ENCODE results near the gene NMNAT3.
"Not testable (repeated sequence)": the region's sequence is repeated elsewhere in the genome, so short reads cannot be mapped to it uniquely, and the experiment has no call there.

The NMNAT3 gene

DNA sequence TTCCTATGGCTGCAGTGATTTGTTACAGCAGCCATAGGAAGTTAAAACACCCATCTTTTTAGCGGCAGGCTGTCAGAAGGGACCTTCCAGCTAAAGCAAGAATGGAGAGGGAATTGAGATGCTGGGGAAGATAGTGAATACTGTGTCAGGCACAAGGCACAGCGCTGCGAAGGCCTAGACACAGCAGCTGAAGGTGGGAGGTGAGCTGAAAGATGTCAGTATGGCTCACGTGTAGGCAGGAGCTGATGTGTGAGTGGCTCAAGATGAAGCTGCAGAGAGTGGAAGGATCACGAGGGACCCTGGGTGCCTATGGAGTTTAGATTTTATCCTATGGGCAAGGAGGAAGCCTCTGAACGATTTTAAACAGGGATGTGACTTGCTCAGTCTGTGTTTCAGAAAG is 44.3 kb downstream of the NMNAT3 start:
- no peak for DNase-seq

DNA sequence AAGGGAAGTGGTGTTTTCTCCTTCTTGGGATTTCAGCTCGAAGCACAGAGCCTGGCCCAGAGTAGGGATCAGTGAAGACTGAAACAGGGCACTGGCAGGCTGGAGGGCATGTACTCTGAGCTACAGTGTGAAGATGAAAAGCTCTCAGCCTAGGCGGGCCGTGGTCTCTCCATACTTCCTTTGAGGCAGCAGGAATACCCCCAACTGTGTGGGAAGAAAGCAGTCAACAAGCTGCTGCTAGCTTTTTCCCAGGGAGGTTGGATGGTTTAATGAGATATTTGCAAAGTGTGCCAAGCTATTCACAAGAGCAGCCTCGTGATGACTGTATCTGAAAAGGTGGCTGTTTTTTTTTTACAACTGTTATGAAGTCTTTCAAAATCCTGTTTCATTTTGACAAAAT is 47.2 kb downstream of the NMNAT3 start:
- no peak for DNase-seq

DNA sequence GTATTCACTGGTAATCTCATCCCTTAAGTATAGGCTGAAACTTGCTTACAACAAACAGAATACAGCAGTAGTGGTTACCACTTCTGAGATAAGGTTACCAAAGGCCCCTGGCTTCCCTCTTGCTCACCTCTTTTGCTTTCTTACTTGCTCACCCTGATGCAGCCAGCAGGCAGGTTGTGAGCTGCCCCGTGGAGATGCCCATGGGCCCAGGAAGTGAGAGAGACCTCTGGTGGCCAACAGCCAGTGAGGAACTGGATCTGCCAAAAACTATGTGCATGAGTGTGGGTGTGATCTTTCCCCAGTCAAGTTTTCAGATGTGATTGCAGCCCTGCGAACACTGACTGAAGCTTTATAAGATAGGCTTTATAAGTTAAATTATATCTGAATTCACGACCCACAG is 48.7 kb downstream of the NMNAT3 start:
- DNase-seq: no peak

DNA sequence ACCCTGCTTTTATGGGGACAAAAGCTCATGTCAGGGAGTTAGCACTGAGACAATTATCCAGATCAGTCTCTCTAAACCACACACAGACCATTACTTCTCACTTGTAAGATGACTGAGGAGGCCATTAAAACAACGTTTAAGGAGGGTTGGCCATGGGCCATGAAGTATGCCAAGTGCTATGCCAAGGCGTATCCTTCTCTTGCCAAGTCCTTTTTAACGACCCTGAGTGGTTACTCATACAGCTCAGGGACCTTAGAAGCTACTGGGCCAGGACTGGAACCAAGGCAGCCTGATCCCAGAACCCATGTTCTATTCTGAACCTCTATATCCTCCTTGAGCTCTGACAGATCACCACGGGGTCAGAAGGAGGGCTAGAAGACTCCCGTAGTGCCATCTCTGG is 50.0 kb downstream of the NMNAT3 start:
- no peak for DNase-seq

DNA sequence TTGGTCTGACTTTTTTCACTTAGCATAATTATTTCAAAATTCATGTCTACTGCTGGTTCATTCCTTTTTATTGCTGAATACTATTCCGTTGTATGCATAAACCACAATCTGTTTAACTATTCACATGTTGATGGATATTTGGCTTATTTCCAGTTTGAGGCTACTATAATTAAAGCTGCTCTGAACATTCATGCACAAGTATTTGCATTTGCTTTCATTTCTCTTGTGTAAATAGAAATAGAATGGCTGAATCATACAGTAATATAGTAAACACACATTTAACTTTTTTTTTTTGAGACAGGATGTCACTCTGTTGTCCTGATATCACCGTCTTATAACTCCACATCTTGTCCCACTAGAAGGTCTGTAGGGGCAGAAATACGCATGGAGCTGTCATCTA is 57.3 kb downstream of the NMNAT3 start:
- no peak for DNase-seq

DNA sequence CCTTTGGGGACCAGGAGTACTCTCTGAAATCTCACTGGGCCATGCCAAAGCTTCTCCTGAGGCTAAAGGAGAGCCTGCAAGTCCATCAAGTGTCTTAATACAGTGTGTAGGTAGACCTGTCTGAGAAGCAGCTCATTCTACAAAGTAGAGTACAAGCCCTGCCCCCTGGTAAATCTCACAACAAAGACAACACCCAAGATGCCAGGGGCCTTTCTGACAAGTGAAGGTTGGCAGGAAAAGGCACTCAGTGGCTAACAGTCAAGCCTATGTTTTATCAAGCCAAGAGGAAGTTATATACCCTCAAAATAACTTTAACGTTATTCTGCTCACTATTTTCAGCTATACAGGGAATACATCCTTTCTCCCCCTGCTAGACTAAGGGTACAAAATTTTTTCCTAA is 58.3 kb downstream of the NMNAT3 start:
- DNase-seq: peak; percentile 51

DNA sequence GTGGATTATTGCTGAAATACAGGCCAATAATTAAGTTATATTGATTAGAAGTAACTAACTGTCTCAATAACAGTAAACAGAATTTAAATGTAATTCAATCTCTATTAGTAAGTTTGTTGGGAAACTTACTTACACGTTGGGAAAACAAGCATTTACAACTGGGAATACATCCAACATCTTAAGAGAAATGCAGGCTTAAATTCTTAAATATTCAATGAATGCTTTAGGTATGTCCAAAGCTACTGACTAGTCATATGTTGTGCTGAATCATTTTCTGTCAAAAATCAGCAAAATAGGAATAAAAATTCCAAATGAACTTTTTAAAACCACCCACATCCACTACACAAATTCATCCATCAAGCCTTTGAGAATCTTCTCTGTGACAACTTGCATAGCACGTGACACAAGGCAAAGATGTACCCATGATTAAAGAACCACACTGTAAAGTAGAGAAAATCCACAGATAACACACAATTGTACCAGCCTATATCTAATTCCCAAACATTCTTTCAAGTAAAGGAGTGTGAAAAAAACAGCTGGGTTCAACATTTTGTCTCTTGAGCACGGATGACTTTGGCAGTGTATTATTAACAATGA is 60.0 kb downstream of the NMNAT3 start:
- DNase-seq: no peak

DNA sequence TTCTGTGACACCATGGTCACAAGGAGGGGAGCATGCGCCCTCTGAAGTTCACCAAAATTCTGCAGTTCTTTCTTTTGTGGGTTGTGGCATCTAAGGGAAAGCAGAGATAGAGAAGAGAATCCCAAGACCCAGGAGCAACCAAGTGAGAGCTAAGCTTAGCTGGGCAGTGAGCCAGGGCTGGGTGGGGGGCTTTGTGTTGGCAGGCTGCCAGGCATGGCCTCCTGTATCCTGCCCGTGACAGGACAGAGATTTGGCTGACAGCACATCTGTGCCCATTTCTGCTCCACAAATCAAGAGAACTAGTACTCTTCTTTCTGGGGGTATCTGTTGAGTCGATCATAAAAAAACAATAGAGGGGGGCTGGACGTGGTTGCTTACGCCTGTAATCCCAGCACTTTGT is 66.2 kb downstream of the NMNAT3 start:
- DNase-seq: no peak

DNA sequence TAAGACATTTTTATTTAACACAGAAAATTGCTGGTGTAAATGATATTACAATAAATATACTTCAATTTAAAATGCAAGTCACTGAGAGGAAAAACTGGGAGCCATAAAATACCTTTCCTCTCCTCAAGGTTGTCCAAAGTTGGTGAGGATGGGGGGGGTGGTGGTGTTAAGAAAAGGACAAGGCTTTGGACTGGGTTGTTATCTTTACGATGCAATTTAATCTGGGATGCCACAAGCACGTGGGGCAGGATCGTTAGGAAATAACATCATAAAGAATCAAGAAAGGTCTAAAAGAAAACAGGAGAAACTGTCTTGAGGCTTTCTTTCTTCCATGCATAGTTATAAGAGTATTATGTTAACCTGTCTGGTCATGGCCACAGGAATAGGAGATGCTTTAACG is 66.9 kb downstream of the NMNAT3 start:
- no peak for DNase-seq

DNA sequence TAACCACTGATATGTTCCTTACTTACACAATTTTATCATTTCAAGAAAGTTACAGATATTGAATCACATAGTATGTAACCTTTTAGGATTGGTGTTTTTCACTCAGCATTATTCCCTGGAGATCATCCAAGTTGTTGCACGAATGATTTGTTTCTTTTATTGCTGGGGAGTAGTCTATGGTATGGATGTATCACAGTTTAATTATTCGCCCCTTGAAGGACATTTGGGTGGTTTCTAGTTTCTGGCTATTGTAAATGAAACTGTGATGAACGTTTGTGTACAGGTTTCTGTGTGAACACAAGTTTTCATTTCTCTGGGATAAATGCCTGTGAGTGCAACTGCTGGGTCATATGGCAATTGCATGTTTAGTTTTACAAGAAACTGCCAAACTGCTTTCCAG is 68.8 kb downstream of the NMNAT3 start:
- DNase-seq: no peak

DNA sequence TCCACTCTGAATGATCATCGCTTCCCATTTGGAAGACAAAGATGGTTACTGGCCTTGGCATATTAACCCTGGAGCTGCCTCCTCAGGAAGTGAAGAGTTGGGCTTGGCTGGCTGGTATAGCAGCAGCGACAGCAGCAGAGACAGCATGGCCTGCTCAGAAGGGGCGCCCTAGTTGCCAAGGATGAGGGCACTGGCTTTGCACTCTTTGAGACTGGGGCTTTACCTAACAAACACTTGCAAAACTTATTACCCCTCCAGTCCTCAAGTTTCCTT is 69.7 kb downstream of the NMNAT3 start:
- DNase-seq: no peak

DNA sequence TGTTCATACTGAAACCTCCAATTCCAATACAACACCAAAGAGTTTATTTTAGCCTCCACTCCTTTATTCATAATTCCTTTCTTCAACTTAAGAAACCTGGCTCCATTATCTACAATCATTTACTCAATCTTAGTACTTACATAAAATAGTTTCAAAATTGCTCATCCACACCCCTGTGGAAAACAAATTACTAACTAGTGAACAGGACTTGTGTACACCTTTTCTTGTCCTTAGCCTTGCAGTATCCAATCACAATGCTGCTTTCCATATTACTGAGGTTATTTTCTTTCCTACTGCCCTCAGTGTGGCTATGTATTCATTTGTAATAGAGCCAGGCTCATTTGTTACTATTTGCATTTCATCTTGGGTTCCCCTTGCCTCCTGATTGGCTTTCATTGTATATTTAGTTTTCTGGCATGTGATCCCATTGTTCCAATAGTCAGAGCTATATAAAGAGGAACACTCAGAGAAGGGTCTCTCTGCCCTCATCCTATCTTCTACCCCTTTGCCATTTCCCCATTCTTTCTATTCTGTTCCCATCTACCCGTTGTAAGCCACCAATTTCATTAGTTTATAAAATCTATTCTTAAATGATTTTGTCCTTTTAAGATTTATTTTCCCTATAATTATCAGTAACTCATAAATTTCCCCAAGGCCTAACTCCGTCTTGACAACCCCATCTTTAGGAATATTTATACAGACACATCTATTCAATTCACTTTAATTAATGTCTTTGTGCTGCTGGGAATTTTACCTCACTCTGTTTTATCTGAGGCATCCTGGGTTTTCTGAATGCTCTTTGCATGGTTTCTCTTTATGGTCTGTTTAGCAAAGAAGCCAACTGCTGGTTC is 70.3 kb downstream of the NMNAT3 start:
- no peak for DNase-seq

DNA sequence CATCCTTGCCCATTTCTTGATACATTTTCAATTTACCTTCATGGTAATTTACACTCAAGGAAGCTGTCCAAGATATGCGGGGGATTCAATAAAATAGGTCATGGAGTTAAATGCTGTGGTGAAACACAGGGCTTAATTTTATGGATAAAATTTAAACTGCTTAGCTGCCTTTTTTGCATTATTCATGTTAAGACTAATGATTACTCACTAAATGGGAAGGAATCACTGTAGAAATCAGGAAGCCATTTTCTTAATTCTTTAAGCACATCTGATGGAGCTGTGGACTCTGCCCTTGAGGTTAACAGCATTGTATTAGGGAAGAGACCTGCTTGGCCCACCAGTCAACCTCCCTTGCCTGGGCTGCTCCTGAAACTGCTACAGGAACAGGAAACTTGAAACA is 75.8 kb downstream of the NMNAT3 start:
- DNase-seq: no peak

DNA sequence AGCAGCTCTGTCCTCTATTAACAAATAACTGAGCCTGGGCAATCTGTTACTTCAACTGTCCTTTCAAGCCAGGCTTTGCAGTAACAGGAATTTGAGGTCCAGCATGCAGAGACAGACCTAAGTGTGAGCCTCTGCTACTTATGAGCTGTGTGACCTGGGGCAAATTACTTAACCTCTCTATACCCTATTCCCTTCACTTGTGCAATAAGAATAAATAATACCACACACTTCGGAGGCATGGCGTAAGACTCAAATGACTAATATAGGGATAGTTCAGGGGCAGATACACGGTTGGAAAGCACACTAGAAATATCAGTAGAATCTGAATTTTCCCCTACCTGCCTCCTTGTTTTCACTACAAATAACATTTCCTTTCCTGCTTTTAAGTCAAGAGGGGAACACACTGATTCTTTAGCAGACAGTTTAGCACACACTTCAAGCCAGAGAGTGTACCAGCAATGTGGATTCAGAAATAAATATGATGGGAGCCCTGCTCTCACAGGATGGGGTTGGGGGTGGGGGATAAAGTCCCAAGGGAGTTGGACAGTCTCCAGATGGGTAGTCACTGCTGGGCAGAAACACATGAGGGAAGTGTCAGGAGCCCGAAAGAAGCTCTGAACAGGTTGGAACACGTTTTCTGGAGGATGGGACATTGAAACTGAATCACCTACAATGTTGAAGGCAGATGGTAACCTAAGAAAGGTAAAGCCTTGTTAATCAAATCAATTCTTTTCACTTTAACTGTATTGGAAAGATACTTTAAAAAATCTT is 76.4 kb downstream of the NMNAT3 start:
- DNase-seq: no peak

DNA sequence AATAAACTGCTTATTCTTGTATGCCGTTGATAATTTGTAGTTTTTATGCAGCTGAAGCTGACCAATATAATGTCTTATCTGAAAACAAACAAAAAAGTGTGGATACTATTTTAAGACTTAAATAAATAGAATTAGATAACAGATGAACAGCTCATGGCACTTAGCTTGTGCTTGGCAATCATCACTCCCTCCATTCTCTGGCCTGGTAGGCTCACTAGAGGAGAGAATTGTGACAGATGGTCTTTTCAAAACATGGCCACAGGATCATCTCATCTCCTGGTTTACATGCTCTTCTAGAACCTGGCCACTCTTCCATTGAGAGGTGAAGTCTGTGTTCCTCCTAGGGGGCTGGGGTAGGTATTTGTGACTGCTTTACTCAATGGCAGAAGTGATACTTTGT is 79.8 kb downstream of the NMNAT3 start:
- DNase-seq: no peak

DNA sequence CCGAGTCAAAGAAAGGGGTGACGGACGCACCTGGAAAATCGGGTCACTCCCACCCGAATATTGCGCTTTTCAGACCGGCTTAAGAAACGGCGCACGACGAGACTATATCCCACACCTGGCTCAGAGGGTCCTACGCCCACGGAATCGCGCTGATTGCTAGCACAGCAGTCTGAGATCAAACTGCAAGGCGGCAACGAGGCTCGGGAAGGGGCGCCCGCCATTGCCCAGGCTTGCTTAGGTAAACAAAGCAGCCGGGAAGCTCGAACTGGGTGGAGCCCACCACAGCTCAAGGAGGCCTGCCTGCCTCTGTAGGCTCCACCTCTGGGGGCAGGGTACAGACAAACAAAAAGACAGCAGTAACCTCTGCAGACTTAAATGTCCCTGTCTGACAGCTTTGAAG is 86.6 kb downstream of the NMNAT3 start:
- not testable (repeated sequence) for DNase-seq

DNA sequence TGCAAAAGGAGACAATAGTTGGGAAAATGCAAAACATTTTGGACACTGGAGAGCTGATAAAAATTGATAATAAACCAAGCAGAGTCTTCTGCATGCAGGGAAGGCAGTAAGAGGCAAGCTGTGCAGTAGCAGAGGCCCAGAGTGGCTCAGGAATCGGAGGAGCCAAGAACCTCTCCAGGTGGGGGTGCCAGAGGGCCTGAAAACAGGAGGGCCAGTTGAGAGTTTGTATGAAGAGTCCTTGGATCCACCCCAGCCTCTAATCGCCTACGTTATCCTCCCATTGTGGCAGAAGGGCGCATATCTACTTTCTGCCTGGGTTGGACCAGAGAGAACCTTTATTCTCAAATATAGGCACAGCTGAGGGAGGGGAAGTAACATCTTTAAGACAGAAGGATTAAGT is 89.3 kb downstream of the NMNAT3 start:
- DNase-seq: peak; percentile 30

DNA sequence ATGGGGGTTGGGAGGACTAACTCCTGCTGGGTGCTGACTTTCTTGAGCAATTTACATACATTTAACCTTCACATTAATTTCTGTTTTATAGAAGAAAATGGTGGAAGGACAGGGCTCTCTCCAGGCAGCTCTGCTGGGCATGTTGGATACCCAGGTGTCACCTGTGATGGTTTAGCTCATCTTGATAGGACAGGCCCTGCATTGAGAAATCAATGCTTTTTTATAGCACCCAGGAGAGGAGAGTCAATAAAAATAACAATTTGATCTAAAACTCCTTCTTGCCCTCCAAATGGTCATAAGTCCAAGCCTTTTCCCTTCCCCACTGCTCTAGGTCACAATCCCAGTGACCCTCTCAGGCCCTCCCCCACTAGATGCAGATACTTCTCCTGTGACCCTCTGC is 90.0 kb downstream of the NMNAT3 start:
- DNase-seq: no peak

DNA sequence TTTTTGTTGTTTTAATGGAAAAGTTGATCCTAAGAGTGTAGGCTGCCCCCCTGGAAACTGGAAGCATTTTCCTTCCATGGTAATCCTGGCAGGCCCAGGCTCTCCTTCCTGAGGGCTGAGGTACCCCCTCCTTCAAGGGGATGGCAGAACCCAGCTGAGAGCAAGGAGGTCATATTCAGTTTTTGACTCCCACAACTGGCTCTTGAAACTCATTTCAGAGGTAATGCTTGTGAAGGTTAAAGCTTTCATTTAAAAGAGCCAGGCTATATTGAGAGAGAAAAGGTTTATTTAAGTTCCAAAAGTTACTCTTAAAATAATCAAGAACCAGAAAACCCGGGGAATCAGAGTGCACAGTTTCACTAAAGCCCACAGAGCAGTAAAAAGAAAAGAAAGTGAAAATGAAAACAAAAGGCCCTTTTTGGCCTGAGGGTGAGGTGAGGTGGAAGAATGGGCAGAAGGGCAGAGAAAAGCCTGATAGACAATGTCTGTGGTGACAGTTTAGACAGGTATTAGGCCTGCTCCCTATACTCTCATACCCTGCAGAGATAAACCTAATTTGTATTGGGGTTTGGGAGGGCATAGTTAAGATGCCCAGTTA is 91.3 kb downstream of the NMNAT3 start:
- no peak for DNase-seq

DNA sequence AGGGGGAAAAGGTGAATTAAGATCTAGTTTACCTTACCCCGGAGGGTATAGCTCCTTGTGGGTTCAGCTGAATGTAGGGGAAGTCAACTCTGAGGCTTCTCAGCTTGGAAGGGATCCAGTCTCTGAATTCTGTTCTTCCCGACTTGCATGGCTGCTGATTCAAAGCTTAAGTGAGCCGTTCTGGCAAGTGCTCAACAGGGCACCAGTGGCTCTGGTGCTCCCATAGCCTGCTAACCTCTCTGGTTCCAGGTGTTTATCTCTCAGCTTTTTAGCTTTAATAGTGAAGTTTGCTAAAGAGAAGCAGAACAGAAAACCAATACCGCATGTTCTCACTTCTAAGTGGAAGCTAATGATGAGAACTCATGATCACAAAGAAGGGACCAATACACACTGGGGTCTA is 92.0 kb downstream of the NMNAT3 start:
- no peak for DNase-seq

DNA sequence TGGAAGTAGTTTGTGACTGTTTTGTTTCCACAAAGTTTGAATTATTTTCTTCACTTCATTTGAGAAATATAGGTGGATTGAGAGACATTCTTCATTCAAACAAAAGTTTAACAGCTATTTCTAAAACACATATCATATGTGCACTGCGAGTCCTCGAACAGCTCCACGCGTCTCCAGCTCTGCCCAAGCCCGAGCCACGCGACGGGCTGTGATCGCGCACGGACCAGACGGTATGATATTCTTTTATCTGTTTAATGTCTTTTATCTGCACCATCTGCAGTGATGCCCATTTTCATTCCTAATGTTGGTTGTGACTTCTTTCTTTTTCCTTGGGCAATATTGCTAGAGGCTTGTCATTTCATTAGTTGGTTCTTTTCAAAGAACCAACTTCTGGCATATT is 94.1 kb downstream of the NMNAT3 start:
- not testable (repeated sequence) for DNase-seq

DNA sequence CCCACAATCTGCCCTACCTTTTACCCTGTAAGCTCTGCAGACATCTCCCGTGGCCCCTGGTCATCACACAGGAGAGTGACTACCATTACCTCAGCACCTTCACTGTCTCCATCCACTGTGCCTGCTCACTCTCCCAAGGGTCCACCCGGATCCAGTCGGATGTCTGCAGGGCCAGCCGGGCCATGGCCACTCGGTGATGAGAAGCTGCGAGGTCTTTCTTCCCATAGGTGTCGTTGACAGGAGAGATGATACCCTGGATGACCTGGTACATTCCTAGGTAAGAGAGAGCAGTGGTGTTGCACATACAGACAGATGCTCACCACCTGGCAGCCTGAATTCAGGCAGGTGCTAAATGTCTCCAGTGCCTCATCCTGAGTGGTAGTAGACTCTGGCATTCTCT is 99.0 kb downstream of the NMNAT3 start:
- DNase-seq: no peak

DNA sequence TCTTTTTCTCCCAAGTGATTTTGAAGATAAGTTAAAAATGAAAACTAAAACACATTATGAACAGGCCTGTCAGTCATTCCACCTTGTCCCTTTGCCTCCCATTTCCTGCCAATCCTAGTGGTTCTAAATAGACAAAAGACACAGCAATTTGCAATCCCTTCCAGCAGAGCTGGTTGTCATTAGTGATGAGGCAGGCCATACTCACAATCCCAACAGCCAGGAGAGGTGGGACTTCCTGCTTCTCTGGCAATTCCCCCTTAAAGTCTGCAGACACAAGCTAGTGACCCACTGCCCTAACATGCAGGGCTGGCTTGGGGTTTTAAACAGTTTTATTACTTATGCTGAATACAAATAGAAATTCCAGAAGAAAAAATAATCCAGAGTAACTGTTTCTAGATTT is 99.9 kb downstream of the NMNAT3 start:
- no peak for DNase-seq

DNA sequence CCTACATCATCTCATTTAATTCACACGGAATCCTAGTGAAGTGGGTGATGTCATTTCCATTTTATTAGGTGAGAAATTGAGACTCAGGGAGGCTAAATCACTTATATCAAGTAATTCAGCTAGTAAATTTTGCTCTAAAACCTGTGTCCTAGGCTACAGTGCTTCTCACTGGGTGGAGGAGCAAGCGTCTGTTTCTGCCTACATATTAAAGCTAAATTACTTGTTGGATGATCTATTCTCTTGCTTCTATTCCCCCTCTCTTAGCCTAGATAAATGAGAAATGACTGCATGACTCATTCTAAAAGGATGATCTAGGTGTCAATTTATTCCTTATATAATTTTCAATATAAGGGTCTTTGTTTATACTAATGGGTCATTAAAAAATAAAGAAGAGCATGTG is 100.4 kb downstream of the NMNAT3 start:
- DNase-seq: no peak
